ENCODE measurements around the gene EHBP1L1. TPM values are rescaled to one million over a fixed set of nuclear protein-coding genes. Genes with fewer than 3 reads are reported as not detected.
A peak's percentile ranks its signal among the peaks of the same experiment; 100 is the strongest.

EHBP1L1 gene
- total RNA-seq, 1 donor from 2014 or later, result 26.1 TPM

DNA sequence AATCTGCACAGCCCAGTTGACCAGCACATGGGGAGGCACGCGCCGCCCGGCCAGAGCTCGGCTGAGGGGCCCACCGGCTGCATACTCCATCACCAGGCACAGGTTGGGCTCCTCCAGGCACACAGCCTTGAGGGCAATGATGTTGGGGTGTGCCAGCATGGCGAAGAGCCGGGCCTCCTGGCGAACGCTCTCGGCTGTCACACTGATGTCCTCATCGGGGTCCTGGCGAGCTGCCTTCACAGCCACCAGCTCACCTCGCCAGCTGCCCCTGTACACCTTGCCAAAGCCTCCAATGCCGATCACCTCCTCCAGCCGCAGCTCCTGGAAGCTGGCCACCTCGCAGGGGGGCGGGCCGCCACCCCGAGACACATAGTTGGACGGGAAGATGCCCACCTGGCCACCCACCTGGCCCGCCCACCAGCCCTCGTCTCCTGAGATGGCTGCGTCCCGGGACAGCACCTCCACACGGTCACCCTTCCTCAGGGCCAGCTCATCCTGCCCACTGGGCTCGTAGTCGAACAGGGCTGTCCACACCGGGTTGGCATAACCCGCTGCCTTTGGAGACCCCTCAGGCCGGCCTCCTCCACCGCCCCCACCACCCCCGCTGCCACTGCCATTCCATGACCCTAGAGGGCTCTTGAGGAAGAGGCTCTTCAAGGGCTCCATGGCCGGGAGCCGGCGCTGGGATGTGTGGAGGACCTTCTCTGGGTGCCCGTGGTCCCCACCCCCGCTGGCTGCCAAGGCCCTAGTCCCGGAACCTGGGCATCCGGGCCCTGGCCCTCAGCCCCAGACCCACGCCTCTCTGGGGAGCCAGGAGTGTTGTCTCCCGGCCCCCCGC lies 37.5 kb downstream of the EHBP1L1 start:
- TF ChIP-seq, protein P1, sequence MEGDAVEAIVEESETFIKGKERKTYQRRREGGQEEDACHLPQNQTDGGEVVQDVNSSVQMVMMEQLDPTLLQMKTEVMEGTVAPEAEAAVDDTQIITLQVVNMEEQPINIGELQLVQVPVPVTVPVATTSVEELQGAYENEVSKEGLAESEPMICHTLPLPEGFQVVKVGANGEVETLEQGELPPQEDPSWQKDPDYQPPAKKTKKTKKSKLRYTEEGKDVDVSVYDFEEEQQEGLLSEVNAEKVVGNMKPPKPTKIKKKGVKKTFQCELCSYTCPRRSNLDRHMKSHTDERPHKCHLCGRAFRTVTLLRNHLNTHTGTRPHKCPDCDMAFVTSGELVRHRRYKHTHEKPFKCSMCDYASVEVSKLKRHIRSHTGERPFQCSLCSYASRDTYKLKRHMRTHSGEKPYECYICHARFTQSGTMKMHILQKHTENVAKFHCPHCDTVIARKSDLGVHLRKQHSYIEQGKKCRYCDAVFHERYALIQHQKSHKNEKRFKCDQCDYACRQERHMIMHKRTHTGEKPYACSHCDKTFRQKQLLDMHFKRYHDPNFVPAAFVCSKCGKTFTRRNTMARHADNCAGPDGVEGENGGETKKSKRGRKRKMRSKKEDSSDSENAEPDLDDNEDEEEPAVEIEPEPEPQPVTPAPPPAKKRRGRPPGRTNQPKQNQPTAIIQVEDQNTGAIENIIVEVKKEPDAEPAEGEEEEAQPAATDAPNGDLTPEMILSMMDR (conservative IDR thresholded peaks at IDR 0.05; ENCODE audit: low read depth, low read length), result no peak
- DNase-seq (ENCODE audit: low read depth), result no peak
- H3K4me3 ChIP-seq (ENCODE audit: low read depth, low read length), result peak overlapping the region; percentile 81

- TF ChIP-seq, protein P1 (conservative IDR thresholded peaks at IDR 0.05; ENCODE audit: low read depth, low read length), result no peak
- peak within 1 kb of the TSS; percentile 91 for H3K4me3 ChIP-seq (ENCODE audit: low read depth, low read length)
- DNase-seq (ENCODE audit: low read depth), result peak; percentile 98
Measured at GRCh38 chr11:65615229-65615949, 39.5 kb downstream of the EHBP1L1 start, which contains the start of gene PCNX3. PCNX3 (plus strand) TSS chr11:65615776; CDS start chr11:65616312, 536 bp downstream.

- no peak for DNase-seq (ENCODE audit: low read depth)
- TF ChIP-seq, protein P1 (conservative IDR thresholded peaks at IDR 0.05; ENCODE audit: low read depth, low read length), result no peak
Measured at GRCh38 chr11:65615950-65616574, 40.2 kb downstream of the EHBP1L1 start.

DNA sequence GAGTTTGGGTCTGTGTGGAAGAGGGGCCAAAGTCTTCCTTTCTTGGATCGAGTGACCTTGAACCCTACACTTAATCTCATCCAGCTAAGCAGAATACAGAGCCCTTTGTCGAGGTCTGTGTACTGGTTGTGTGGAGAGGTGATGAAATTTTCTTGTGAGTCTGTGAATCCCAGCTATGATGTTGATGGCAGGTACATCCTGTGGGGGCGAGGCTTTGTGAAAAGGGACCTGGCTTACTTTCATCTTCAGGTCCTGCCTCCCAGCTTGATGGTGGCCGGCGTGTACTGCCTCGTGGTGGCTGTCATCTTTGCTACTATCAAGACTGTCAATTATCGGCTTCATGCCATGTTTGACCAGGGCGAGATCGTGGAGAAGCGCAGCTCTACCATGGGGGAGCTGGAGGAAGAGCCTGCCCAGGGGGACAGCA lies 40.7 kb downstream of the EHBP1L1 start:
- peak overlapping the region; percentile 91 for H3K4me3 ChIP-seq (ENCODE audit: low read depth, low read length)
- no peak for DNase-seq (ENCODE audit: low read depth)
- TF ChIP-seq, protein P1 (conservative IDR thresholded peaks at IDR 0.05; ENCODE audit: low read depth, low read length), result no peak

More at GRCh38 chr11:65615950-65616574, 40.2 kb downstream of the EHBP1L1 start:
- peak overlapping the region; percentile 91 for H3K4me3 ChIP-seq (ENCODE audit: low read depth, low read length)

GRCh38 chr11:65617136-65617850 lies 41.4 kb downstream of the EHBP1L1 start:
- DNase-seq (ENCODE audit: low read depth), result no peak
- TF ChIP-seq, protein P1 (conservative IDR thresholded peaks at IDR 0.05; ENCODE audit: low read depth, low read length), result no peak
- H3K4me3 ChIP-seq (ENCODE audit: low read depth, low read length), result peak overlapping the region; percentile 91

DNA sequence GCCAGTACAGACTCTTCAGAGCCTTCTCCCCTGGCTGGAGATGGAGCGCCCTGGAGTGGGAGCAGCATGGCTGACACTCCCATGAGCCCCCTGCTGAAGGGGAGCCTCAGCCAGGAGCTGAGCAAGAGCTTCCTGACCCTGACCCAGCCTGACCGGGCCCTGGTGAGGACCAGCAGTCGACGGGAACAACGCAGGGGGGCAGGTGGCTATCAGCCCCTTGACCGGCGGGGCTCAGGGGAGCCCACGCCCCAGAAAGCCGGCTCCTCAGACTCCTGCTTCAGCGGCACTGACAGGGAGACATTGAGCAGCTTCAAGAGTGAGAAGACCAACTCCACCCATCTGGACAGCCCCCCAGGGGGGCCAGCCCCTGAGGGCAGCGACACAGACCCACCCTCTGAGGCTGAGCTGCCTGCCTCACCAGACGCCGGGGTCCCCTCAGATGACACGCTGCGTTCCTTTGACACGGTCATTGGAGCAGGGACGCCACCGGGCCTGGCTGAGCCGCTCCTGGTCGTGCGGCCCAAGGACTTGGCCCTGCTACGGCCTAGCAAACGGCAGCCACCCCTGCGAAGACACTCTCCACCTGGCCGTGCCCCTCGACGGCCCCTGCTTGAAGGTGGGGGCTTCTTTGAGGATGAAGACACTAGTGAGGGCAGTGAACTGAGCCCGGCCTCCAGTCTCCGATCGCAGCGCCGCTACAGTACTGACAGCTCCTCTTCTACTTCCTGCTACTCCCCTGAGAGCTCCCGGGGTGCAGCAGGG lies 42.3 kb downstream of the EHBP1L1 start:
- TF ChIP-seq, protein P1 (conservative IDR thresholded peaks at IDR 0.05; ENCODE audit: low read depth, low read length), result no peak

More for the DNA sequence above, 42.3 kb downstream of the EHBP1L1 start:
- no peak for DNase-seq (ENCODE audit: low read depth)
- H3K4me3 ChIP-seq (ENCODE audit: low read depth, low read length), result no peak overlapping the region

Measured in epithelial cell of proximal tubule (primary cell).